Tibial nerve (tissue), 3 donors: ENCODE data around the gene CLMN.

Source experiments
- POLR2A ChIP-seq, 2 donors: fragments of 450-650 bp; IDR thresholded peaks; one replicate each; pipeline ENCODE4 v1.6.1; 2017; ENCODE audit warnings: antibody characterized with exemption in 2 of 2, mild to moderate bottlenecking in 2 of 2, moderate library complexity in 2 of 2
- TF ChIP-seq, protein P1 (sequence below), 5 experiments: fragments of 200-600 bp in 3 of 5; fragments of 450-650 bp in 2 of 5; sonication (generic) in 3 of 5; IDR thresholded peaks; one replicate each; pipeline ENCODE4 v1.5.1; 2016 to 2019; ENCODE audit warnings: antibody characterized with exemption in 5 of 5, mild to moderate bottlenecking in 3 of 5, moderate library complexity in 2 of 5

DNA sequence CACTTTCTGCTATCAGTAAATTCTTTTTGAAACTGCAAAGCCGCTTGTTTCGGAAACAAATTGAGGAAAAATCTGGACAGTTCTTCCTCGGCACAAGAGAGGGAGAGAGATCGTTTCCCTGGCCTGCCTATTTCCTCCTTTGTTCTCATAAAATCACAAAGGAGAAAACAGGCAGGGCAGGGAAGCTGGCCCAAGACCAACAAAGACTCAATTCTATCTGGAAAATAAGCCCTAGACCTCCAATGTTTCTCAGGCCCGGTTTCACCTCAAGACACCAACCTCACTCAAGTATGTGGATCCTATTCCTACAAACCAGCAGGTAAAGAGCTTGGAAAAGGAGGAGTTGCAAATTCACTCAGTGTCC lies 181.9 kb downstream of the CLMN start:
- TF ChIP-seq, protein P1, sequence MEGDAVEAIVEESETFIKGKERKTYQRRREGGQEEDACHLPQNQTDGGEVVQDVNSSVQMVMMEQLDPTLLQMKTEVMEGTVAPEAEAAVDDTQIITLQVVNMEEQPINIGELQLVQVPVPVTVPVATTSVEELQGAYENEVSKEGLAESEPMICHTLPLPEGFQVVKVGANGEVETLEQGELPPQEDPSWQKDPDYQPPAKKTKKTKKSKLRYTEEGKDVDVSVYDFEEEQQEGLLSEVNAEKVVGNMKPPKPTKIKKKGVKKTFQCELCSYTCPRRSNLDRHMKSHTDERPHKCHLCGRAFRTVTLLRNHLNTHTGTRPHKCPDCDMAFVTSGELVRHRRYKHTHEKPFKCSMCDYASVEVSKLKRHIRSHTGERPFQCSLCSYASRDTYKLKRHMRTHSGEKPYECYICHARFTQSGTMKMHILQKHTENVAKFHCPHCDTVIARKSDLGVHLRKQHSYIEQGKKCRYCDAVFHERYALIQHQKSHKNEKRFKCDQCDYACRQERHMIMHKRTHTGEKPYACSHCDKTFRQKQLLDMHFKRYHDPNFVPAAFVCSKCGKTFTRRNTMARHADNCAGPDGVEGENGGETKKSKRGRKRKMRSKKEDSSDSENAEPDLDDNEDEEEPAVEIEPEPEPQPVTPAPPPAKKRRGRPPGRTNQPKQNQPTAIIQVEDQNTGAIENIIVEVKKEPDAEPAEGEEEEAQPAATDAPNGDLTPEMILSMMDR (IDR thresholded peaks at IDR 0.05), result no peak
- TF ChIP-seq POLR2A (IDR thresholded peaks at IDR 0.05), result no peak
